LNCAP (cell line): ENCODE measurements around the gene ITPKB.

Experiments
- CTCF ChIP-seq: fragments of 450-650 bp; IDR thresholded peaks from 2 replicates; pipeline ENCODE4 v1.5.1; 2017; ENCODE audit warnings: mild to moderate bottlenecking

ITPKB gene

GRCh38 chr1:226737819-226738420 lies 1.2 kb downstream of the ITPKB start:
- no peak for TF ChIP-seq CTCF

- TF ChIP-seq CTCF: no peak
Measured at GRCh38 chr1:226736908-226737818, 1.9 kb downstream of the ITPKB start.

GRCh38 chr1:226736001-226736907 lies 2.8 kb downstream of the ITPKB start:
- TF ChIP-seq CTCF: no peak

- no peak for TF ChIP-seq CTCF
Measured at GRCh38 chr1:226735576-226735975, 3.5 kb downstream of the ITPKB start.

- TF ChIP-seq CTCF: no peak
Measured at GRCh38 chr1:226734611-226735153, 4.4 kb downstream of the ITPKB start.

GRCh38 chr1:226733876-226734275 lies 5.2 kb downstream of the ITPKB start:
- no peak for TF ChIP-seq CTCF

- TF ChIP-seq CTCF: no peak
Measured at GRCh38 chr1:226733304-226733703, 5.8 kb downstream of the ITPKB start.
